Transverse colon (tissue), 4 donors: ENCODE results near the gene CHEK2.

Experiments
- CTCF ChIP-seq, 5 experiments: fragments of 200-600 bp in 3 of 5; fragments of 450-650 bp in 2 of 5; sonication (generic) in 3 of 5; IDR thresholded peaks; 1 replicate in 2 of 5; 2 replicates in 3 of 5; pipeline ENCODE4 v1.5.1; 2016 to 2017; ENCODE audit warnings: antibody characterized with exemption in 5 of 5, inconsistent platforms in 3 of 5, mild to moderate bottlenecking in 2 of 5, moderate library complexity in 1 of 5
- EP300 ChIP-seq: sonication (generic); formaldehyde crosslinking; IDR thresholded peaks from one replicate; pipeline ENCODE4 v1.6.1; 2017; ENCODE audit warnings: antibody characterized with exemption, low read depth
- POLR2AphosphoS5 ChIP-seq, 3 donors: sonication (generic); formaldehyde crosslinking; IDR thresholded peaks; one replicate each; pipeline ENCODE4 v1.6.1; 2016; ENCODE audit warnings: antibody characterized with exemption in 3 of 3

- no peak for TF ChIP-seq CTCF (IDR thresholded peaks at IDR 0.05)
- no peak for TF ChIP-seq EP300
- no peak for TF ChIP-seq POLR2AphosphoS5 (IDR thresholded peaks at IDR 0.05)
These were observed 27.9 kb upstream of the CHEK2 start for GRCh38 chr22:28769394-28770085.
